Adipocyte (in vitro differentiated cells): ENCODE results near the gene SEMA4G.

Source experiments
- DNase-seq: peaks from one replicate; pipeline ENCODE4 v3.0.0-alpha.2; 2015; ENCODE audit warnings: low read depth
- H3K27me3 ChIP-seq: replicated peaks from 2 replicates; pipeline ENCODE4 v1.7.0; 2013; ENCODE audit warnings: mild to moderate bottlenecking, low read length, moderate library complexity; ENCODE audit not compliant: control insufficient read depth, insufficient read depth
- H3K36me3 ChIP-seq: 2 replicates; pipeline ENCODE4 v1.7.0; 2013; ENCODE audit warnings: low read length, mild to moderate bottlenecking, moderate library complexity; ENCODE audit not compliant: control insufficient read depth, insufficient read depth, severe bottlenecking
- H3K4me1 ChIP-seq: 2 replicates; pipeline ENCODE4 v1.7.0; 2013; ENCODE audit warnings: mild to moderate bottlenecking, low read length, moderate library complexity; ENCODE audit not compliant: control insufficient read depth, insufficient read depth
- H3K4me3 ChIP-seq: 2 replicates; pipeline ENCODE4 v1.7.0; 2013; ENCODE audit warnings: mild to moderate bottlenecking, low read length, moderate library complexity
- H3K9ac ChIP-seq: 2 replicates; pipeline ENCODE4 v1.7.0; 2013; ENCODE audit warnings: mild to moderate bottlenecking, low read length, moderate library complexity
- H3K9me3 ChIP-seq: 2 replicates; pipeline ENCODE4 v1.7.0; 2013; ENCODE audit warnings: mild to moderate bottlenecking, low read length, moderate library complexity; ENCODE audit not compliant: control insufficient read depth

The SEMA4G gene, protein sequence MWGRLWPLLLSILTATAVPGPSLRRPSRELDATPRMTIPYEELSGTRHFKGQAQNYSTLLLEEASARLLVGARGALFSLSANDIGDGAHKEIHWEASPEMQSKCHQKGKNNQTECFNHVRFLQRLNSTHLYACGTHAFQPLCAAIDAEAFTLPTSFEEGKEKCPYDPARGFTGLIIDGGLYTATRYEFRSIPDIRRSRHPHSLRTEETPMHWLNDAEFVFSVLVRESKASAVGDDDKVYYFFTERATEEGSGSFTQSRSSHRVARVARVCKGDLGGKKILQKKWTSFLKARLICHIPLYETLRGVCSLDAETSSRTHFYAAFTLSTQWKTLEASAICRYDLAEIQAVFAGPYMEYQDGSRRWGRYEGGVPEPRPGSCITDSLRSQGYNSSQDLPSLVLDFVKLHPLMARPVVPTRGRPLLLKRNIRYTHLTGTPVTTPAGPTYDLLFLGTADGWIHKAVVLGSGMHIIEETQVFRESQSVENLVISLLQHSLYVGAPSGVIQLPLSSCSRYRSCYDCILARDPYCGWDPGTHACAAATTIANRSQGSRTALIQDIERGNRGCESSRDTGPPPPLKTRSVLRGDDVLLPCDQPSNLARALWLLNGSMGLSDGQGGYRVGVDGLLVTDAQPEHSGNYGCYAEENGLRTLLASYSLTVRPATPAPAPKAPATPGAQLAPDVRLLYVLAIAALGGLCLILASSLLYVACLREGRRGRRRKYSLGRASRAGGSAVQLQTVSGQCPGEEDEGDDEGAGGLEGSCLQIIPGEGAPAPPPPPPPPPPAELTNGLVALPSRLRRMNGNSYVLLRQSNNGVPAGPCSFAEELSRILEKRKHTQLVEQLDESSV

DNA sequence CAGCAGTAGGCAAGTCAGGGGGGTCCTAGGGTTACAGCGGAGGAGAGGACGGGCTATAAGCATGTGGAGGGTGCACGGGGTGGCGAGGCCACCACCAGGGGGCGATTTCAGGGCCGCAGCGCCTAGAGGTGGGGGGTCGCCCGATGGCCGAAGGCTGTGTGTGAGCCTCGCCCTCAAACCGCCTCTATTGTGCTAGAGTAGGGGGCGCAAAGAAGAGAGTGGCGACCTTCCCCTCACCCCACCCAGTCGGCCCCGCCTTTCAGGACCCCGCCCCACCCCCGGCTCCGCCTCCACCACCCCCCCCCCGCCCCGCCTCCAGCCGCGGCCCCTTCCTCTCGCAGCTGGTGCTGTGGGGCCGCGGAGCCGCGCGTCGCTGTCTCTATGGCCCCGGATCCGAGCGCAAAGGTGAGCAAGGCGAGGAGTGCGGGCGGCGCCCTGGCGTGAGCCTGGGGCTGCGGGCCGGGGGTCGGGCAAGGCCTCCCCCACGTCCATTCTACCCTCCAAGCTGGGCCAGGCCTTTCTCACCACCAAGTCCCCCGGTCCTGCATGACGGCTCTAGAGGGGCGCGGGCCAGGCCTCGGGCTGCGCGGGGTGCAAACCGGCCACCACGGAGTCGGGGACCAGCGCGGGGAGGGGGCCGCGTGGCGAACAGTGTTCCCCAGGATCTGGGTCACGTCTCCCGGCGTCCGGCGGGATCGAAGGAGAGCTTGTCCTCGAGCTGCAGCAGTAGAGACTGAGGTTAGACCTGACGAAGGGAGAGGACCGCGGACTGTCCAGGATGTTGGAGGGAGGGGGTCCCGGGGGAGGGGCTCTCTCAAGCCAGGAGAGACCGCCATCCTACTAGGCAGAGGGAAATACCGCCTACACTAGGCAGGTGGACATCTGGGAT, at the start of gene SEMA4G:
Gene SEMA4G (plus strand): TSS at position 318 of the 889 bp plus-strand sequence. CDS start 3,409 bp downstream, outside the sequence.
- peak; percentile 65 for DNase-seq
- Histone ChIP-seq H3K9me3 (no peaks in the 10 kb centered on the region), H3K27me3 (peaks cover 5% of the 10 kb centered on the region), H3K4me3 (peak within 1 kb of the TSS; percentile 78), H3K4me1 (peaks cover 6% of the 10 kb centered on the region), H3K36me3 (peaks cover 16% of the 10 kb centered on the region), H3K9ac (peak within 1 kb of the TSS; percentile 58)

DNA sequence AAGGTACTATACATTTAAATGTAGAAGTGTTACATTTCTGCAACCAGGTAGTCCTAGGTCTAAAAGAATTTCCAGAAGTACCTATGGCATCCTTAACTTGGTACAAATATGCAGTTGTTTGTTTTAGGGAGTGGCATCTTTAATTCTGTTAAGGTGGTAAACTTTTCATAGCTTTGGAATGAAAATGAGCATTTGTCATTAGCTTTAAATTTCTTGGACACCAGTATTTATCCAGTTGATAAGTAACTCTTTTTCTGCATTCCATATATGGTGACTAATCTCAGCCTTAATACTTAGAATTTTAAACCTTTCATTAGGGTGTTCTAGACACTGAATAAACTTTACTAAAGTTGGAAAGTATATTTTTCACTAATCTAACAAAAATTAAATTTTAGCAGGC, 45.7 kb upstream of the SEMA4G start:
- H3K27me3 ChIP-seq: no peaks in the 10 kb centered on the region
- H3K4me3 ChIP-seq: no peak overlapping the region
- H3K9ac ChIP-seq: no peak overlapping the region
- no peaks in the 10 kb centered on the region for H3K4me1 ChIP-seq
- no peaks in the 10 kb centered on the region for H3K9me3 ChIP-seq
- peaks cover 95% of the 10 kb centered on the region for H3K36me3 ChIP-seq
- DNase-seq: no peak

DNA sequence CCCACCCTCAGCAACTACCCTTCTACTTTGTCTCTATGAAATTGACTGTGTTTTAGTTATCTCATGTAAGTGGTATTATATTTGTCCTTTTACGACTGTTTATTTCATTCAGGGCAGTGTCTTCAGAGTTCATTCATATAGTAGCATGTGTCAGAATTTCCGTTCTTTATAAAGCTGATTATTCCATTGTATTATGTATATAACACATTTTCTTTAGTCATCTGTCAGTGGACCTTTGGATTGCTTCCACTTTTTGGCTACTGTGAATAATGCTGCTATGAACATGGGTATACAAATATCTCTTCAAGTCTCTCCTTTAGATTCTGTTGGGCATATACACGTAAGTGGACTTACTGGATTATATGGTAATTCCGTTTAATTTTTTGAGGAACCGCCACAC, 42.0 kb upstream of the SEMA4G start:
- H3K36me3 ChIP-seq: peaks cover 95% of the 10 kb centered on the region
- no peaks in the 10 kb centered on the region for H3K27me3 ChIP-seq
- H3K9ac ChIP-seq: no peak overlapping the region
- H3K4me1 ChIP-seq: peaks cover 8% of the 10 kb centered on the region
- DNase-seq: no peak
- no peak overlapping the region for H3K4me3 ChIP-seq
- no peaks in the 10 kb centered on the region for H3K9me3 ChIP-seq

DNA sequence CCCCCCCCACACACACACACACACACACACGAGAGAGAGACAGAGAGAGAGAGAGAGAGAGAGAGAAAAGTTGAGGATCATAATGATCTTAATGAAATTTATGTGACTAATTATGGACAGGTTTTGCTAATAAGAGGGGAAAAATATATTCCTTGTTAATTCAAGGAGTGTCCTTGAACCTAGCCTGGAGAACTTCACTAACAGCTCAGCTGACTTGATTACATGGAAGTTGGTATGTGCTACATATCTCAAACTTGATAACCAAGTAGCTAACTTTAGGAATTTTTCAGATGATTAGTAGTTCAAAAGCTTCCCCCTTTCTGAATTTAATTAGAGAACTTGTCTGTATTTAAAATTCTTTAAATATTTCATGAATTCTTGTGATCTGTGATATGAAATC, 41.3 kb upstream of the SEMA4G start:
- DNase-seq: no peak
- Histone ChIP-seq H3K27me3 (no peaks in the 10 kb centered on the region), H3K4me1 (peaks cover 8% of the 10 kb centered on the region), H3K9me3 (no peaks in the 10 kb centered on the region), H3K9ac (no peak overlapping the region), H3K4me3 (no peak overlapping the region), H3K36me3 (peaks cover 97% of the 10 kb centered on the region)

DNA sequence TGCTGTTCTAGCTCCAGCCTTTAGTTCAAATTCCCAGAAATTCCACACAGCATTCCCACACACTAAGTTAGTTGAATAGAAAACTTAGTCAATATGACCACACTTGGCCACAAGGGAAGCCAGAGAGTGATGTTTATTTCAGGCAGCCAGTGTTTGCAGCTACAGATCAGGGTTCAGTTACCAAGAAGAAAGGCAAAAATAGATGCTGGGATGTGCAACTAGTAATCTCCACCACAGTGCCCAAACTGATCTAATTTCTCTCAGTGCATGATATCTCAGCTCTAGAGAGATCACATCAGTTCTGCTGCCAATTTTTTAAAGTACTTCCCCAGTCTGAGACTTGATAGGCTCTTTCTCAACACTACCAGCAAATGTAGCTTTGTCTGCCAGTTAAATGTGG, 38.9 kb upstream of the SEMA4G start:
- peaks cover 8% of the 10 kb centered on the region for H3K4me1 ChIP-seq
- H3K9me3 ChIP-seq: no peaks in the 10 kb centered on the region
- DNase-seq: no peak
- H3K27me3 ChIP-seq: no peaks in the 10 kb centered on the region
- H3K36me3 ChIP-seq: peaks cover 87% of the 10 kb centered on the region
- H3K4me3 ChIP-seq: no peak overlapping the region
- no peak overlapping the region for H3K9ac ChIP-seq

DNA sequence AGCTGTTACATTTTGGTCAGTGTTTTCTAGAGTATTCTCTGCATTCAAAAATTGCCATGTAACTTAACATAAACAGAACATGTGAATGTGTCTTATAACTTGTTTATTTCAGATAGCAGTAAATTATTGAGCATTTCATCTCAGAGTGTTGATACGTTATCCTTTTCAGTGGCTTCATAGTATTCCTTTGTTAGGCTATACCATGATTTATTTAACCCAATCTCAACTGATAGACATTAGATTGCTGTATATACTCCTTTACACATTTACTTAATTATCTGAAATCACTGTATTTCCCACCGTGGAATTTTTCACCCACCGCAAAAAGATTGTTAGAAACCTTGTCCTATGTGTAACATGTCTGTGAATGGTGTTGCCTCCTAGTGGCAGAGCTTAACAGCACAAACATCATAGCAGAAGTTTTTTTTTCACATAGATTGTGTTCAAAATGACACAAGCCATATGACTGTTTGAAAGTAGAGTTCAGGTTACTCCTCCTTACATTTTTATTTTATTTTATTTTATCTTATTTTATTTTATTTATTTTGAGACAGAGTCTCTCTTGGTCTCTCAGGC, 35.1 kb upstream of the SEMA4G start:
- Histone ChIP-seq H3K4me3 (no peak overlapping the region), H3K36me3 (peaks cover 88% of the 10 kb centered on the region), H3K4me1 (peaks cover 8% of the 10 kb centered on the region), H3K9ac (no peak overlapping the region), H3K27me3 (no peaks in the 10 kb centered on the region), H3K9me3 (no peaks in the 10 kb centered on the region)
- no peak for DNase-seq

DNA sequence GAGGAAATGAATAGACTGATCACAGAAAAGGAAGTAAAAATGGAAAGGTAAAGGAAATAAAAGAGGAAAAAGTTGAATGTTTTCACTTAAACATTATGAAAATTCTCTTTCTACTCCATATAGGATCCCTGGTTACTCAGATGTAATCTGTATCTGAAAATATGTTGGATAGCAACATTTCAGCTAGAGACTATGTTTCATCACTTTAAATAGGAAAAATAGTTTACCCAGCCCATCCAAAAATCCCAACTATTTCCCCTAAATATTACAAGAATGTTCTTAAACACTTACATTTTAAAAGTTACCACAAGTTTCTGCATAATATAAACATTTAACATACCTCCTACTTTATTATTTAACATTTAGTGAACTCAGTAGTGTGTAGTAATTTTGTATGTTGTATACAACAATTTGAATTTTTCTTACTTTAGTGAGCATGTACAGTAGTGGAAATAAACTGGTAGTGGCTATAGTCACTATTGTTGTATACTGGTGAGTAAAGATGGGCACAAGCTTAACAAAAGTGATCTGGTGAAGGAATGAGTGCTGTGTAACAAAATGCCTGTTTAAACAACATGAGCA, 29.4 kb upstream of the SEMA4G start:
- H3K36me3 ChIP-seq: peaks cover 84% of the 10 kb centered on the region
- H3K27me3 ChIP-seq: no peaks in the 10 kb centered on the region
- no peaks in the 10 kb centered on the region for H3K4me1 ChIP-seq
- no peak overlapping the region for H3K4me3 ChIP-seq
- no peaks in the 10 kb centered on the region for H3K9me3 ChIP-seq
- H3K9ac ChIP-seq: no peak overlapping the region
- DNase-seq: peak; percentile 62

DNA sequence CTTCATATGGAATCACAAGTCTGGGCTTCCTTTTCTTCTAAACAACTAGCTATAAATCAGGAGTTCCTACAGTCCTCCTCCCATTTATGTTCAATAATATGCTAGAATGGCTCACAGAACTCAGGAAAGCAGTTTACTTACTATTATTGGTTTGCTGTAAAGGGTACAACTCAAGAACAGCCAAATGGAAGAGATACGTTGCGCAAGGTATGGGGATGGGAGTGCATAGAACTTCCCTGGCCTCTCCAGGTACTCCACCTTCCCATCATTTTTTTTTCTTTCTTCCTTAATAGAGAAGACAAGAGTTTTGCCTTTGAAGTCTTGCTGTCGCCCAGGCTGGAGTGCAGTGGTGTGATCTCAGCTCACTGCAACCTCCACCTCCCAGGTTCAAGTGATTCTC, 27.1 kb upstream of the SEMA4G start:
- H3K9me3 ChIP-seq: no peaks in the 10 kb centered on the region
- H3K27me3 ChIP-seq: no peaks in the 10 kb centered on the region
- H3K9ac ChIP-seq: no peak overlapping the region
- no peaks in the 10 kb centered on the region for H3K4me1 ChIP-seq
- H3K36me3 ChIP-seq: peaks cover 91% of the 10 kb centered on the region
- DNase-seq: no peak
- H3K4me3 ChIP-seq: no peak overlapping the region

DNA sequence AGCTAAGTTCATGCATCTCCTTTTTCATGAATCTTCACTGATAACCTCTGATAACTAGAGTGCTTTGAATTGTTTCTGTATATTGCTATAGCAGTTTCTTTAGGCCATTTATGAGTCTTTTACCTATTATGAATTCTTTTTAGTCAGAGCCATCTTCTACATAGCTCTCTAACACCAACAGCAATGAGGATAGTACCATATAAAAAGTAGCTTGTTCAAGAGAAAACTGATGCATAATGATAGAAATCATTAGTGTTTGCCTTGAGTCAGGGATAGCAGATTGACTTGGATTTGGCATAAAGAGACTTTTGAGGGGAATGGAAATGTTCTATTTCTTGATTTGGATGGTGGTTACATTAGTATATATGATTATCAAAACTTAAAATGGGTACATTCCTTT, 25.8 kb upstream of the SEMA4G start:
- DNase-seq: no peak
- H3K4me1 ChIP-seq: no peaks in the 10 kb centered on the region
- no peak overlapping the region for H3K9ac ChIP-seq
- no peak overlapping the region for H3K4me3 ChIP-seq
- no peaks in the 10 kb centered on the region for H3K27me3 ChIP-seq
- no peaks in the 10 kb centered on the region for H3K9me3 ChIP-seq
- H3K36me3 ChIP-seq: peaks cover 91% of the 10 kb centered on the region

DNA sequence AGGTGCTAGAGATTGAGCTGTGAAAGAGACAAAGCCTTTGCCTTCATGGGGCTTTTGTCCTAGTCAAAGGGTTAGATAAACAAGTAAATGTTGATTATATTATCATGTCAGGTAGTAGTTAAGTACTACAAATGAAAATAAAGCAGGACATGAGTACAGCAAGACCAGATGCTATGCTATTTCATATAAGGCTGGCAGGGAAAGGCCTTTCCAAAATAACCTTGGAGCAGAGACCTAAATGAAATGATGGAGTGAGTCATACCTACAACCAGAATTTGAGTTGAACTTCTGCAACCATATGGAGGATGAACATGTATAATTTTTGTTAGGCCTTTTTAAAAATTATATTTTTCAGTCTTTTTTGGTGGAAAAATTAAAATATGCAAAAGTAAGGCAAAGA, 23.6 kb upstream of the SEMA4G start:
- H3K27me3 ChIP-seq: no peaks in the 10 kb centered on the region
- no peaks in the 10 kb centered on the region for H3K4me1 ChIP-seq
- no peak for DNase-seq
- no peak overlapping the region for H3K4me3 ChIP-seq
- no peak overlapping the region for H3K9ac ChIP-seq
- H3K36me3 ChIP-seq: peaks cover 93% of the 10 kb centered on the region
- no peaks in the 10 kb centered on the region for H3K9me3 ChIP-seq
